Measurements from ENCODE around the gene LAMTOR1.

DNA sequence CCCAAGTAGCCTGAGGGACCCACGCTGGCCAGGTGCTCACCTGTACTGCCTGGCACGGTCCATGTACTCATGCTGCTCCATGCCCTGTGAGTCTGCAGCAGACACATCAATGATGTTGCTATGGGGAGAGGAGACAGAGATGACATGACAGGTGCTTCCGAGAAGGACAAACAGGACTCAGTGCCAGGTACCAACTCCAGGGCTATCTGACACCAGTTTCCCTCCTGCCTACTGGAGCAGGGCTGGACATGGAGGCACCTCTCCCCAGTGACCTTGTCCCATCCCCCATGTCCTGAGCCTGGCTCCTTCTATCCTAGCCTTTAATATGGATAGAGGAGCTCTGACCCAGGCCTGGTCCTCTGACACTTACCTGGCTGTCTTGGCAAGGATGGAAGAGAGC is 4.4 kb downstream of the LAMTOR1 start:
- no peak for TF ChIP-seq EZH2phosphoT487 (IDR thresholded peaks at IDR 0.05; ENCODE audit: borderline replicate concordance, low read depth, low read length)
- TF ChIP-seq, protein P1, sequence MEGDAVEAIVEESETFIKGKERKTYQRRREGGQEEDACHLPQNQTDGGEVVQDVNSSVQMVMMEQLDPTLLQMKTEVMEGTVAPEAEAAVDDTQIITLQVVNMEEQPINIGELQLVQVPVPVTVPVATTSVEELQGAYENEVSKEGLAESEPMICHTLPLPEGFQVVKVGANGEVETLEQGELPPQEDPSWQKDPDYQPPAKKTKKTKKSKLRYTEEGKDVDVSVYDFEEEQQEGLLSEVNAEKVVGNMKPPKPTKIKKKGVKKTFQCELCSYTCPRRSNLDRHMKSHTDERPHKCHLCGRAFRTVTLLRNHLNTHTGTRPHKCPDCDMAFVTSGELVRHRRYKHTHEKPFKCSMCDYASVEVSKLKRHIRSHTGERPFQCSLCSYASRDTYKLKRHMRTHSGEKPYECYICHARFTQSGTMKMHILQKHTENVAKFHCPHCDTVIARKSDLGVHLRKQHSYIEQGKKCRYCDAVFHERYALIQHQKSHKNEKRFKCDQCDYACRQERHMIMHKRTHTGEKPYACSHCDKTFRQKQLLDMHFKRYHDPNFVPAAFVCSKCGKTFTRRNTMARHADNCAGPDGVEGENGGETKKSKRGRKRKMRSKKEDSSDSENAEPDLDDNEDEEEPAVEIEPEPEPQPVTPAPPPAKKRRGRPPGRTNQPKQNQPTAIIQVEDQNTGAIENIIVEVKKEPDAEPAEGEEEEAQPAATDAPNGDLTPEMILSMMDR (conservative IDR thresholded peaks at IDR 0.05; ENCODE audit: low read length), result no peak
